HG03521 (cell line): ENCODE measurements around the gene MAP3K2.
"Not testable (repeated sequence)": the region's sequence is repeated elsewhere in the genome, so short reads cannot be mapped to it uniquely, and the experiment has no call there.

Experiments
- ATAC-seq: cut with Tn5 transposase; IDR thresholded peaks from one replicate; pipeline ENCODE4 v1.9.1; 2021; ENCODE audit warnings: mild to moderate bottlenecking, moderate library complexity; ENCODE audit not compliant: unreplicated experiment

MAP3K2 gene

DNA sequence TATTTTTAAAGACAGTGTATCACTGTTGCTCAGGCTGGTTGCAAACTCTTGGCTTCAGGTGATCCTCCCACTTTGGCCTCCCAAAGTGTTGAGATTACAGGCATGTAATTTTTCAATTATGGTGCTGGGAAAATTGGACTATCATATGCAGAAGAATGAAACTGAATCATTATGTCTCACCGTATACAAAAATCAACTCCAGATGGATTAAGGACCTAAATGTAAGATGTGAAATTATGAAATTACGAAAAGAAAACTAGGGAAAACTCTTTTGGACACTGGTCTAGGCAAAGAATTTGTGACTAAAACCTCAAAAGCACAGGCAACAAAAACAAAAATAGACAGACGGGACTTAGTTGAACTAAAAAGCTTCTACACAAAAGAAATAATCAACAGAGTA lies 31.2 kb downstream of the MAP3K2 start:
- ATAC-seq = no peak

GRCh38 chr2:127355407-127356008 lies 32.3 kb downstream of the MAP3K2 start:
- no peak for ATAC-seq

- not testable (repeated sequence) for ATAC-seq
Observed at GRCh38 chr2:127353873-127354676, 33.7 kb downstream of the MAP3K2 start.

DNA sequence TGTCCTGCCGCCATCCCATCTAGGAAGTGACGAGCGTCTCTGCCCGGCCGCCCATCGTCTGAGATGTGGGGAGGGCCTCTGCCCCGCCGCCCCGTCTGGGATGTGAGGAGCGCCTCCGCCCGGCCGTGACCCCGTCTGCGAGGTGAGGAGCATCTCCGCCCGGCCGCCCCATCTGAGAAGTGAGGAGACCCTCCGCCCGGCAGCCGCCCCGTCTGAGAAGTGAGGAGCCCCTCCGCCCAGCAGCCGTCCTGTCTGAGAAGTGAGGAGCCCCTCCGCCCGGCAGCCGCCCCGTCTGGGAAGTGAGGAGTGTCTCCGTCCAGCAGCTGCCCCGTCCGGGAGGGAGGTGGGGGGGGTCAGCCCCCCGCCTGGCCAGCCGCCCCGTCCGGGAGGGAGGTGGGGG lies 34.6 kb downstream of the MAP3K2 start:
- not testable (repeated sequence) for ATAC-seq

DNA sequence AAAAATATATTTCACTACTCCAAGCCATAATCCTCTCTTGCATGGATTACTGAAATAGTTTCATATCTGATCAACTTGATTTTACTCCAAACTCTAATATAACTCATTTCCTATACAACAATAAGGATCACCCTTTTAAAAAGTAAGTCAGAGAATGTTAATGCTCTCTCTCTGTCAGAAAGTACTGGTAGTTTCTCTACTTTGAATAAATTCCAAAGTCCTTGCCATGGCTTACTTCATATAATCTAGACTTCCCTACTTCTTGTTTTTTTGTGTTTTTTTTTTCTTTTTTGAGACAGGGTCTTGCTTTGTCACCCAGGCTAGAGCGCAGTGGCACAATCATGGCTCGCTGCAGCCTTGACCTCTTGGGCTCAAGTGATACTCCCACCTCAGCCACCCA lies 36.2 kb downstream of the MAP3K2 start:
- ATAC-seq = no peak

DNA sequence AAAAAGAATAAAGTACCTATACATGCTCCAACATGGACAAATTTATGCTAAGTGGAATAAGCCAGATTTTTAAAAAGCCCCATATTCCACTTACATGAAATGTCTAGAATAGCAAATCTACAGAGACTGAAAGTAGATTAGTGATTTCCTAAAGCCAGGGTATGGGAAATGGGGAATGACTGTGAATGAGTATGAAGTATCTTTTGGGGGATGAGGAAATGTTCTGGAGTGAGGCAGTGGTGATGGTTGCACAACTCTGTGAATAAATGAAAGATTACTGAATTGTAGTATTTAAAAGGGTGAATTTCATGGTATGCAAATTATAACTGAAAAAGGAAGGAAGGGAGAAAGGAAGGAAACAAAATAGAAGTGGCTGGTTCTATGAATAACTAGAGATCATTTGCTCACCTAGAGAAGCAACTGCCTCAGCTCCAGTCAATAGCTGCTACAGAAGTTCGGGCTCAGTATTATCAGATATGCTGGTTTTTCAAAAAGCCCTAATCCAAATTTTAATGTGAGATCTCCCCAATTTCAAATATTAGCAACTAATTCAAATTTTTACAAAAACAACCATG lies 39.3 kb downstream of the MAP3K2 start:
- no peak for ATAC-seq

DNA sequence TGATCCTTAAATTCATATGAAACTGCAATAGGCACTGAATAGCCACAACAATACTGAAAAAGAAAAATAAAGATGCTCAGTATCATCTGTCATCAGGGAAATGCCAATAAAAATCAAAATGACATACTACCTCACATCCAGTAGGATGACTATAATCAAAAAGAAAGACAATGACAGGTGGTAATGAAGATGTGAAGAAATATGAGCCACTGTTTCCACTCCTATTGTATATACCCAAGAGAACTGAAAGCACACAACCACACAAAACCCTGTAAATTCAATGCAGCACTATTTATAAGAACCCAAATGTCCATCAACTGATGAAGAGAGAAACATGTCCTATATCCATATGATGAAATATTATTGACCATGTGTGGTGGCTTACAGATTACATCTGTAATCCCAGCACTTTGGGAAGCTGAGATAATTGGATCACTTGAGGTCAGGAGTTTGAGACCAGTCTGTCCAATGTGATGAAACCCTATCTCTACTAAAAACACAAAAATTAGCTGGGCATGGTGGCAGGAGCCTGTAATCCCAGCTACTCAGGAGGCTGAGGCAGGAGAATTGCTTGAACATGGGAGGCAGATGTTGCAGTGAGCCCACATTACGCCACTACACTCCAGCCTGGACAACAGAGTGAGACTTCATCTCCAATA lies 39.9 kb downstream of the MAP3K2 start:
- ATAC-seq = no peak

DNA sequence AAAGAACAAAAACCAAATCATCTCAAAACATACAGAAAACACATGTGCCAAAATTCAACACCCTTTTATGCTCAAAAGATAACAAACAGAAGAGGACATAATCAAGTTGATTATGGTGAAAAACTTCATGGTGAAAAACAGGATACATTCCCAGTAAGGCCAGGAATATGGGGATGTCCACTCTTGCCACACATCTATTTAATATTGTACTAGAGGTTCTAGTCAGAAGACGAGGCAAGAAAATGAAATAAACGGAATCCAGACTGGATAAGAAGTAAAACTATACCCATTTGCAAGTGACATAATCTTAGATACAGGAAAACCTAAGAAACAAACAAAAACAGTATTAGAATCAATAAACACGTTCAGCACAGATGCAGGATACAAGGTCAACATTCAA lies 40.8 kb downstream of the MAP3K2 start:
- no peak for ATAC-seq

GRCh38 chr2:127343277-127343676 lies 44.5 kb downstream of the MAP3K2 start:
- ATAC-seq = no peak

GRCh38 chr2:127342101-127342500 lies 45.7 kb downstream of the MAP3K2 start:
- peak; percentile 74 for ATAC-seq

- no peak for ATAC-seq
Observed at GRCh38 chr2:127332335-127332734, 55.4 kb downstream of the MAP3K2 start.

- ATAC-seq = peak; percentile 58
Observed at GRCh38 chr2:127330753-127331152, 57.0 kb downstream of the MAP3K2 start.

- ATAC-seq = no peak
Observed at GRCh38 chr2:127326289-127326945, 61.4 kb downstream of the MAP3K2 start.

- ATAC-seq = no peak
Observed at GRCh38 chr2:127324635-127325034, 63.1 kb downstream of the MAP3K2 start.

GRCh38 chr2:127321303-127321702 lies 66.5 kb downstream of the MAP3K2 start:
- no peak for ATAC-seq

DNA sequence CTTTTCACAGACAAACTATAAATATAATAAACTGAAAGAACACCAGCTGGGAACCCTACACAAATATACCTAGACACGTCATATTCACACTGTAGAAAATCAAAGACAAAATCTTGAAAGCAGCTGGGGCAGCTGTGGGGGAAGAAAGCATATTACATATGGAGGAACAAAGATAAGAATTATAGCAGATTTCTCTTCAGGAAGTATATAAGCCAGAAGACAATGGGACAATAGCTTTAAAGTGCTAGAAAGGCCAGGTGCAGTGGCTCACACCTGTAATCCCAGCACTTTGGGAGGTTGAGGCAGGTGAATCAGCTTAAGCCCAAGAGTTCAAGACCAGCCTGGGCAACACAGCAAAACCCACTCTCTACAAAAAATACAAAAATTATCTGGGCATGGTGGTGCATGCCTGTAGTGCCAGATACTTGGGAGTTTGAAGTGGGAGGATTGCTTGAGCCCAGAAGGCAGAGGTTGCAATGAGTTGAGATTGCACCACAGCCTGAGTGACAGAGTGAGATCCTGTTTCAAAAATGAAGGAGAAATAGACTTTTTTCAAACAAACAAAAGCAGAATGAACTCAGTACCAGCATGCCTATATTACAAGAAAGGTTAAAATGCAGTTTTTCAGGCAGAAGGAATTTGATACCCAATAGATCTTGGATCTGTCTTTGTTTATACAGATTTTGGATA lies 67.0 kb downstream of the MAP3K2 start:
- ATAC-seq = no peak

DNA sequence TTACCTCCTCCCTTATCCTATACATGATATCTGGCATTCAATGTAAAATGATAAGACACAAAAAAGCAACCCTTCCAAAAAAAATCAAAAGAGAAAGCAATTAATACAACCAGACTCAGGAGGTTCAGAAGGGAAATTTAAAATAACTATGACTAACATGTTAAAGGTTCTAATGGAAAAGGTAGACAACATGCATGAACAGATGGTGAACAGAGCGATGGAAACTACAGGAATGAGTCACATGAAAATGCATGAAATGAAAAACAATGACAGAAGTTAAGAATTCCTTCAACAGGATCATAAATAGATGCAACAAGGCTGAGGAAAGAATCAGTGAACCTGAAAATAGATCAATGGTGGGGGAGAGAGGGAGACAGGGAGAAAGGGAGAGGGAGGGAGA lies 67.7 kb downstream of the MAP3K2 start:
- no peak for ATAC-seq

DNA sequence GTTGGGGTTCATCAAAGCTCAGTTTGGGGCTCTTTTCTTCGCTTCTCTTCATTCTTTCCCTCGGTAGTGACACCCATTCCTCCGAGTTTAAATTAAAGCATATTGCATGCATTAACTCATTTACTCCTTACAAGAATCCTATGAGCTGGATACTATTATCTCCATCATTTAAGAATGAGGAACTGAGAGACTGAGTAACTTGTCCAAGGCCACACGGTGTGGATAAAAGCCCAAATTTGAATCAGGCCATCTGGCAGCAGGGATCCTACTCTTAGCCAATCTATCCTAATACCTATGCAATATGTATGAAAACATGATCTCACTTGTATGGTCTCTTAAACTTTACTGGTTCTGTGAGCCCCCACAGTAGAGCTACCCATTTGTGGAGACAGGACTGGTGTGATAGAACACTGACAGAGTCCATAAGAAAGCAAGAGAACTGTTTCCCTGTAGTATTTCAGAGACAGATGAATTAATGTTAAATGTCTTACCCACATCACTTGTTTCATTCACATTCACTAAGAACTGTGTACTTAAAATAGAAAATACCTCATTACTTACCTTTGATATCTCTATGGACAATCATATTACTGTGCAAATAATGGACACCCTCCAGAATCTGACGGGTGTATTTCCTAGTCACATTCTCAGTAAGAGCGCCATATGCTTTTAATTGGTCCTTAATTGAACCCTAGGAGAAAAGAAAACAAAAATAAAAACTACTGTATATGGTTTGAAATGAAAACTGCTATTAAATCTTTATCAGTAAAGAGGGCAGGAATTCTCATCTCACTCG lies 73.4 kb downstream of the MAP3K2 start:
- ATAC-seq = no peak

GRCh38 chr2:127313406-127313805 lies 74.4 kb downstream of the MAP3K2 start:
- peak; percentile 93 for ATAC-seq

- ATAC-seq = no peak
Observed at GRCh38 chr2:127310980-127311379, 76.8 kb downstream of the MAP3K2 start.
